C4-2B (cell line): Measurements from ENCODE around the gene TLE3.

Experiments used
- H3K27ac ChIP-seq: fragments of 450-650 bp; 2 replicates; pipeline ENCODE4 v1.5.1; 2017
- CTCF ChIP-seq: fragments of 450-650 bp; conservative IDR thresholded peaks from 2 replicates; pipeline ENCODE4 v1.5.1; 2017; ENCODE audit warnings: mild to moderate bottlenecking
- ZFX ChIP-seq: fragments of 450-650 bp; IDR thresholded peaks from 2 replicates; pipeline ENCODE4 v1.6.1; 2017

The TLE3 gene

DNA sequence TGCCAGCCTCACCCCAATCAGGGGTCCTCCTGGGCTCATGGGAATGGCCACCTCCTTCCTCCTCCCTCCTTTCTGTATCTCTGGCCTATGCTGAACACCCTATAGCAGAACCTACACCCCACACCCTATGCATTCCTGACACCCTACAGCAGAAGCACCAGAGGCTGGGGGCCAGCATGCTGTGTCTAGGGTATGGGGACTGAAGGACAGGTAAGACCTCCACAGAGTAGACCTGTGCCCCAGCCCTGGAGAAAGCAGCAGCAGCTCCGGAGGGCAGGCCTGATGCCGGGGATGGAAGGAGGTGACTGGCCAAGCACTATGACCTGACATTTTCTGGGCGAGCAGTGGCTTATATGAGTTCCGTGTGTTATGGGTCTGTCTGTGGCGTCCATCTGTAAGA is 66.9 kb downstream of the TLE3 start:
- H3K27ac ChIP-seq, result no peak overlapping the region
- TF ChIP-seq ZFX (no peak), CTCF (no peak)

- H3K27ac ChIP-seq, result no peak overlapping the region
- TF ChIP-seq CTCF (no peak), ZFX (no peak)
Measured at GRCh38 chr15:70029297-70029701, 68.4 kb downstream of the TLE3 start.

DNA sequence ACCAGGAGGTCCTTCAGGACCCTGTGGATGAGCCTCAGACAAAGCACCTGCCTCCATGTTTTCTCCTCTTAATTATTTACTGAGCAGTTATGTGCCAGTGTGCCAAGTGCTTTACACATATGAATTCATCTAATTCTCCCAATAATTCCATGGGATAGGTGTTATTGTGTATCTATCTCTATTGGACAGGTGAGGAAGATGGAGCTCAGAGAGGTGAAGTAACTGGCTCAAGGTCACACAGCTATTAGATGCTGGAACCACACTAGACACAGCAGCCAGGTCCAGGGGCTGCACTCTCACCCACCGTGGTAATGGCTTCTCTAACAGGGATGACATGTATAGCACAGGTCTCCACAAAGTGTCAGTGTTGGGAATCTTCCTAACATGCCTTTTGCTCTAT is 70.2 kb downstream of the TLE3 start:
- TF ChIP-seq CTCF, result no peak
- TF ChIP-seq ZFX, result no peak
- H3K27ac ChIP-seq, result no peak overlapping the region

DNA sequence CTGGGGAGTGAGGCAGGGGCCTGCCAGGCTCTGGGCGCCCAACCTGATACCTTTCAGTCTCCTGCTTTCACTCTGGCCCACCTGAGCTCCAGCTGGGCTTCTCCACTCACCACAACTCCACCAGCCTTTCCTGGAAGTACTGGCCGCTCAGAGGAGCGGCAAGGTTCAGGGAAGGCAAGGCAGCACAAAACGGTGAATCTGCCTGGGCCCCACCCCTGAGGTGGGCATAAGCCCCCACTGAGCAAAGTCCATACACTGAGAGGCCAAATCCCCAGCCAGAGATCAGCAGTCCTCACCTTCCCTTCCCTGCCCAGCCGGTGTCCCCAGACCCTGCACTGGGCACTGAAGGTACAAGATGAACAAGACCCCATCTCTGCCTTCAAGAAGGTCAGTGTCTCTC is 70.7 kb downstream of the TLE3 start:
- TF ChIP-seq CTCF (no peak), ZFX (no peak)
- H3K27ac ChIP-seq, result no peak overlapping the region

- H3K27ac ChIP-seq, result no peak overlapping the region
- TF ChIP-seq CTCF, result no peak
- TF ChIP-seq ZFX, result no peak
Measured at GRCh38 chr15:70025413-70026296, 72.1 kb downstream of the TLE3 start.

DNA sequence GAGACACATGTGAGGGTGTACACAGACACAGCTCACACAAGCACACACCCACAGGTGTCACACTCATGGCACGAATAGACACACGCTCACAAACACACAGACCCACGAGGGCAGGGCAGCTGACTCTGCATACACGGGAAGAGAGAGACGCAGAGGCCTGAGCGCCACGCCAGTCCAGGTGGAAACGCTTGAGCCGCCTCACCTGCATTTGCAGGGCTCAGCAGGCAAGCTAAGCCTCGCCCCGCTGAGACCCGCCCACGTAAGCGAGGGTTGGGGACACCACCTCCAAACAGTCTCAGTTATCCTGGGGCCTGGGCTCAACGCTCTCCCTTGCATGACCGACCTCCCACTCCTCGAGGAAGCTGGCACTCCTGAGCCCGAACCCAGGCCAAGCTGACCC is 73.2 kb downstream of the TLE3 start:
- H3K27ac ChIP-seq, result no peak overlapping the region
- TF ChIP-seq CTCF (no peak), ZFX (no peak)

GRCh38 chr15:70023769-70024491 is 73.8 kb downstream of the TLE3 start:
- TF ChIP-seq ZFX (no peak), CTCF (no peak)
- no peak overlapping the region for H3K27ac ChIP-seq
